Left hindlimb (tissue), 1 donor: ENCODE measurements around the gene ABI2.

Experiments used
- DNase-seq: peaks from one replicate; pipeline ENCODE4 v3.0.0-alpha.2; 2018

Gene ABI2

DNA sequence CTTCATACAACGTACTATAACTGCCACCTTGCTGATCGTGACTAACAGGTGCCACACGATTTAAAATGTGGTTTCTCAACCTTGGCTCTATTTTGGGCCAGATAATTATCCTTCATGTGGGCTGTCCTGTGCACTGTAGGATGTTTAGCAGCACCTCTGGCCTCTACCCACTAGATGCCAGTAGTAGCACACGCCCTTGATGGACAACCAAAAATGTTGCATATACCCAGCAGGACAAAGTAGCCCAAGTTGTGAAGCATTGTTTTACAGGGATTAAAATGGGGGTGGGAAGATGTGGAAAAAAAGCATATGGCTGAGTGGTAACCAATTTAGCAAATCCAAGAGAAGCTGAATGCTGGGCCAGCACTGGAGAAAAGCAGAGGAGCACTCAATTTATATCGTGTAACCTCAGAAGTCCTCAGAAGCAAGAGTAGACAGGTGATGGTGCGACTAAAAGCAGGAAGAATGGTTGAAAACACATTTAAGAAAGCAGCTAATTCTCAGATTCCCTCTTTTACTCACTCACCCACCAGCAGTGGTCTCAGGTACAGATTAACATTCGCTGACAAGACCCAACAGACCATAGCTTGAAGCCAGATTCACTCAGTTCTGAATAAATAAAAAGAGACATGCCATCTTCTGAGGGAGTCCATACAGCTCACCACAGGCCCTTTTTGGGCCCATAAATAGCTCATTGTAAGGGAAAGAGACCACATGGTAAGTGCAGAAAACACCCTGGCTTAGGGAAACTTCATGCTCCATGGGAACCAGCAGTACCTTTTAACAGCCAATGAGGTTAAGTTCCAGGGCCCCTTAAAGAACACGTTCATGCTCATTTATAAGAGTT is 156.3 kb downstream of the ABI2 start:
- DNase-seq: no peak

DNA sequence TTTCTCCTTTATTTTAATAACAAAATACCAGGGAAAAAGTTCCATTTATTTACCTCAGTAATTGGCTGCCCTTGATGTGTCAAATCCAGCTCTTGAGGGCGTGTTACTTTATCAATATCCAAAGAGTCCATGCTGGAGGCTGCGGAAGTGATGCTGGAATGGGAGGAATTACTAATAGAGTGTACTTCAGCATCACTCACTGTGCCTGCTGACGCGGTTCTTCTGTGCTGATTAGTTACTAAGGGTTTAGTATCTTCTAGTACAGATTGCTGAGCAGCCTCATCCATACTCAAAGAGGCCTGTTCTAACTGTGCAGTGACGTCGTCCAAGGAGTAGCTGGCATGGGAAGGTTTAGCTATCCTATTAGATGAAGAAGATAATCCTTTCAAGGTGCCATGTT is 161.3 kb downstream of the ABI2 start:
- no peak for DNase-seq

DNA sequence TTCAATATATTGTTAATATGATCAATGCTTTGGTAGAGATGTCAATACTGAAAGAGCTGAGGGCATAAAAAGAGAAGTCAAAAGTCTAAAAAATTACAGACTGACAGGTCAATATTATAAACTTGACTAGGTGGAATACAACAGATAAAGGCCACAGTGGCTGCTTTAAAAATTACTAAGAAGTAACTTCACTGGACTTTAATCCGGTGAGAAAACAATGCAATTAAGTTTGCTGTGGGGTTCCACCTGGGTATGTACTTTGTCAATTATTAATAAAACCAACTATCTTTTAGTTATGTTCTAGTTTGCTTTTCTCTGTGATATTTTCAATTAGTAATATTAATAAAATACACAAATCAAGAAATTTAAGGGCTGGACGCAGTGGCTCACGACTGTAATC is 162.2 kb downstream of the ABI2 start:
- no peak for DNase-seq

DNA sequence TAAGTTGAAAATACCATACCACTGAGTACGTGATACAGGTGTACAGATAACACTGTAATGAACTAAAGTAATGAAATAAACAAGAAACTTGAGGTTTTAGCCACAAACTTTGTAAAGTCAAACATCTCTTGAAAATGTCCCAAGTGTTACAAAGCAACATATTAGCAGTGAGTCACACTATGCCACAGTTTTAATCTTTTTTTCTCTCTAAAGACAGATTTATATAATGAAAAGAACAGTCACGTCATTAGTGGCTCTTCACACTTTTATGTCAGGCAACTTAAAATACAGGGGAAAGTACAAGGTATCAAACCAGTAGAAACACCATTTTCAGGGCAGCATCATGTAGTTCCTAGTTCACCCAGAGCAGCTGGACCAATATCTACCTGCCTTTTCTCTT is 164.8 kb downstream of the ABI2 start:
- no peak for DNase-seq
